ENCODE results near the gene FGFR1OP2.
"Not testable (repeated sequence)": the region's sequence is repeated elsewhere in the genome, so short reads cannot be mapped to it uniquely, and the experiment has no call there.

FGFR1OP2 gene

GRCh38 chr12:26937863-26938700 lies at the start of gene FGFR1OP2, which contains the start of gene INTS13:
FGFR1OP2 (plus strand) TSS chr12:26938470; CDS start chr12:26954159, 15,689 bp downstream.
INTS13 (minus strand) TSS chr12:26937981; CDS start chr12:26936803, 1,178 bp downstream.
- in situ Hi-C loops (cut with MboI; ENCODE audit: low sequenced_read_pairs) = no loop called here

- in situ Hi-C loops (cut with MboI; ENCODE audit: low sequenced_read_pairs) = no loop called here
Observed at GRCh38 chr12:26890784-26891183, 47.5 kb upstream of the FGFR1OP2 start.

GRCh38 chr12:26891704-26892103 lies 46.6 kb upstream of the FGFR1OP2 start:
- in situ Hi-C loops (cut with MboI; ENCODE audit: low sequenced_read_pairs) = no loop called here

- in situ Hi-C loops (cut with MboI; ENCODE audit: low sequenced_read_pairs) = no loop called here
Observed at GRCh38 chr12:26895672-26896071, 42.6 kb upstream of the FGFR1OP2 start.

DNA sequence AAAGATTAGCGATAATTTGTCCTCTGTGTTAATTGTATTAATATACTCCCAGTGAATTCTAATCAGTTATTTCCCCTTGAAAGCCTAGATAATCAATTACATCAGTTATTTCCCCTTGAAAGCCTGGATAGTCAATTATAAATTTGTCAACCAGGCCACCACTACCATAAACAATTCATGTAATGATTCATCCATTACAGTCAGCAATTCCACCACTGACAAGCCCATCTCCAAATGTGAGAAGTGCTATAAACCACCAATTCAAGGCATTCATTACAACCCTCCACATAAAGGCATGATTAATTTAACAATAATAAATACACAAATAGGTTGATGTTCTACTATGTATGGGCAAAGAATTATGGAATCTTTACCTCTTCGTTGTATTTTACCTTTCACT lies 41.4 kb upstream of the FGFR1OP2 start:
- in situ Hi-C loops (cut with MboI; ENCODE audit: low sequenced_read_pairs) = no loop called here

DNA sequence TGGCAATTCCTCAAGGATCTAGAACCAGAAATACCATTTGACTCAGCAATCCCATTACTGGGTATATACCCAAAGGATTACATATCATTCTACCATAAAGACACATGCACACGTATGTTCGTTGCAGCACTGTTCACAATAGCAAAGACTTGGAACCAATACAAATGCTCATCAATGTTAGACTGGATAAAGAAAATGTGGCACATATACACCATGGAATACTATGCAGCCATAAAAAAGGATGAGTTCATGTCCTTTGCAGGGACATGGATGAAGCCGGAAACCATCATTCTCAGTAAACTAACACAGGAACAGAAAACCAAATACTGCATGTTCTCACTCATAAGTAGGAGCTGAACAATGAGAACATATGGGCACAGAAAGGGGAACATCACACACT lies 34.9 kb upstream of the FGFR1OP2 start:
- in situ Hi-C loops (cut with MboI; ENCODE audit: low sequenced_read_pairs) = not testable (repeated sequence)

DNA sequence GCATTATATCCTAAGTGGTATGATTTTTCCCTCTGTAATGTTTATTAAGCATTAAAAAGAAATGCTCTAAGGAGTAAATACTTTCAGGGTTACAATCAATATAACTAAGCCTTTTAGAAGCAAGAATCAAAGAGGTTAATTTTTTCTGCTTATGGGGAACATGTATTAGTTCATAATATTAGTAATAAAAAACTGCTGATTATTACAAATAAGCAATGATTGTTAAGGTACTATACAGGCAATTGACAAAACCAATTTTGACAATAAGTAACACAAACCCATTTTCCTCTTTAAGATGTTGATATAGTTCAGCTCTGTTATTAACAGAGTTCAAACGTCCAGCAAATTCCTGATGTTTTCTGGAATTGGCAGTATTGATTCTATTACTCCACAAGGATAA lies 32.2 kb upstream of the FGFR1OP2 start:
- in situ Hi-C loops (cut with MboI; ENCODE audit: low sequenced_read_pairs) = no loop called here

- in situ Hi-C loops (cut with MboI; ENCODE audit: low sequenced_read_pairs) = no loop called here
Observed at GRCh38 chr12:26906704-26907103, 31.6 kb upstream of the FGFR1OP2 start.

GRCh38 chr12:26918321-26919215 lies 19.7 kb upstream of the FGFR1OP2 start:
- in situ Hi-C loops (cut with MboI; ENCODE audit: low sequenced_read_pairs) = no loop called here

DNA sequence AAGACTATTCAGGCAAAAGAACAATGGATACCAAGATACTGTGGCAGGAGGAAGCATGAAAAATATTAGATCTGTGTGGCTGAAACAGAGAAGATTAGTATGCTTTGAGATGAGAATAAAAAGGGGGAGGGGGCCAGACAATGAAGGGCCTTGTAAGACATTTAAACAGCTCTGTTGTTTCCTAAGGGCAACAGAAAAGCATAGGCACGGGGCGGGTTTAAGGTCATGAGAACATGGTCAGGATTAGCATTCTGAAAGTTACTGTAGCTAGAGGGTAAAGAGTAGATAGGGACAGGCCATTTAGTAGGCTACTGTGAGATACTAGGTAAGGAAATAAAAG lies 19.1 kb upstream of the FGFR1OP2 start:
- in situ Hi-C loops (cut with MboI; ENCODE audit: low sequenced_read_pairs) = no loop called here

DNA sequence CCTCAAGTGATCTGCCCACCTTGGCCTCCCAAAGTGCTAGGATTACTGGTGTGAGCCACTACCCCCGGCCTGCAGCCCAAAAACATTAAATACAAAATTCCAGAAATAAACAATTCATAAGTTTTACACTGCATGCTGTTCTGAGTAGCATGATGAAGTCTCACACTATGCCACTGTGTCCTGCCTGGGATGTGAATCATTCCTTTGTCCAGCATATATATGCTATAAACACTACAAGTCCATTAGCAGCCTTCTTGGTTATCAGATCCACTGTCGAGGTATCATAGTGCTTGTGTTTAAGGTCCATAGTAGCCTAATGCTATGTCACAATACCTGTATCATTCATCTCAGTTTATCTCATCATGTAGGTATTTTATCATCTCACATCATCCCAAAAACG lies 16.4 kb upstream of the FGFR1OP2 start:
- in situ Hi-C loops (cut with MboI; ENCODE audit: low sequenced_read_pairs) = no loop called here

DNA sequence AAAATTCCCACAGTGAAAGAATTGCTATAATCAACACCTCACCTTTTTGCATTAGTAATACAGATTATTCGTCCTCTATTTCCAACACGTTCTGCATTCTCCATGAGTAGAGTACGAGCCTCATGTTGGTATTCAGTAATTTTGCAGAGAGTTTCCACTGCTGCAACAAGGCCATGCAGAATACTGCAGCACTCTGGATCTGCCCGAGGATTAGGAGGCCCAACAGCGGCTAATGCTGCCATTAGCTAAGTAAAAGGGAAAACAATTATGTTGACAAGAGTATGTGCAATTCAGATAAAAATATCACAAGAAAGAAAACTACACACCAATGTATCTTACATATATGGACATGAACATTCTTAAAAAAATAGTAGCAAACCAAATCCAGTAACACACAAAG lies 9.6 kb upstream of the FGFR1OP2 start:
- in situ Hi-C loops (cut with MboI; ENCODE audit: low sequenced_read_pairs) = no loop called here

DNA sequence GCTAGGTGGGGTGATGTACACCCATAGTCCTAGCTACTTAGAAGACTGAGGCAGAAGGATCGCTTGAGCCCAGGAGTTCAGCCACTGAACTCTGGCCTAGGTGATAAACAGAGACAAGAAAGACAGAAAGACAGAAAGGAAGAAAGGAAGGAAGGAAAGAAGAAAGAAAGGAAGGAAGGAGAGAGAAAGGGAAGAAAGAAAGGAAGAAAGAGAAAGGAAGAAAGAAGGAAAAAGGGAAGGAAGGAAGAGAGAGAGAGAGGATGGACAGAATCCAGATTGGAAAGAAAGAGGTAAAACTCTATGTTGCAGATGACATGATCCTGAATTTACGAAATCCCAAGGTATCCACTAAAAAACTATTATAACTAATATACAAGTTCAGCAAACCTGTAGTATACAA lies 8.7 kb upstream of the FGFR1OP2 start:
- in situ Hi-C loops (cut with MboI; ENCODE audit: low sequenced_read_pairs) = no loop called here

DNA sequence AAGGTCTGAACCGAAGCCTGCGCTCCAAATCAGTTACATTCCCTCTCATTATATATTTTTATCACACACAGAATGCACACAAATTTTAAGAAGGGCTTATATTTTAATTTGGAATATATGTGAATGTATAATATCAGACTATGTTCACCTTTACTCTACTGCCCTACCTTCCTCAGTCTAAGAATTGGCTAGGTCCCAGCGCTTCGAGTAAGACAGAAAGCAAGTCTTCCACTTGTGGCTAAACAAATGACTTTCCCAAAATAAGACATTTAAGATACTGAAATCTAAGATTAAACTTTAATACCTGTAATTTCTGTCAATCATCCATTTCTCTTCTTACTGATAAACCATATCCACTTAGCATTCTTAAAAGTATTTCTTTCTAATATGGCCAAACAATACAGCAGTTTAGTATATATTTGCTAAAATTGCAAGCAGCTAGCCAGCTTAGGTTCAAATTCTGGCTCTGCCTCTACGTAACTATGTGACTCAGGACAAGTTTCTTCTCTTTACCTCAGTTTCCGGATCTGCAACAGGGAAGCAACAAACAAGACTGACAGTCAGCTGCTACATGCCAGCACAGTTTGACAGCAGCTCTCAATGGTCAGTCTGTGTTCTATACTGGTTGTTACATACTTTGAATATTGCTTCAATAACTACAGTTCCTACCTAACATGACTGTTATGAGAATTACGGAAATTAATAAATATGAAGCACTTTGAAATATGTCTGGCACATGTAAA lies 2.5 kb upstream of the FGFR1OP2 start:
- in situ Hi-C loops (cut with MboI; ENCODE audit: low sequenced_read_pairs) = no loop called here

DNA sequence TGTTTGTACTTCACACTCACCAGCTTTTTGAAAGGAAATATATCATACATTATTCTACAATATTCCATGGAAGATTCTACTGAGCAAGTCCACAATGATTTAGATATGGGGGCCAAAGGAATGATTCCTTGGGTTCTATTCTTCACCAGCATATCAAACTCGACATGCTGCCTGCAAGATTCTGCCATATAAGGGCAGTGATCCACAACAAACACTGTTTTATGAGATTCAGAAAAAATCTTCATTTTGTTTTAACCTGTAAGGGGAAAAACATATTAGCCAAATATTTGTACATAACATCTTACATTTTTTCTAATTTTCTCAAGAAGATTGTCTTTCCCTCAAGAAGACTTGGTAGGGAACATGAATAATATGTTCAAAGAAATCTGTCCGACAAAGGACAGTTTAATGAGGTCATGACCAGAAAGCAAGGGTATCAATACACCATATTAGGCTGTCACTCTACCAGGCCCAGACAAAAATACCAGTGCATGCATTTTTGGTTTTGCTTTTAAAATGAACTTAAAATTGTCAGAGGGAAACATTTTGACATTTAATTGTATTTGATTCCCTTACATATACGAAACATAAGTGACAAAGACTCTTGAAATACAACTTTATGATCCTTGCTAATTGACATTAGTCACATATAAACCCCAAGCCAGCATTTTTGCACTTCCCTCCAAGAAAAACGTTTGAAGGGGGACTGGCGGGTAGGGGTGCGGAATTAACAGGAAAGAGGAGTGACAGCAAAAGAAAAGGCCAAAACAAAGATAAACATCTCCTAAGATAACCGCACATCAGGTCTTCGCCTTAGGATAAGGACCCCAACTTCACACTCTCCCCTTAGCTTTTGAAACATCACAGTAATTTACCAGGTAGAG lies 1.5 kb upstream of the FGFR1OP2 start:
- in situ Hi-C loops (cut with MboI; ENCODE audit: low sequenced_read_pairs) = no loop called here

GRCh38 chr12:26937443-26937862 lies 817 bp upstream of the FGFR1OP2 start:
- in situ Hi-C loops (cut with MboI; ENCODE audit: low sequenced_read_pairs) = no loop called here

DNA sequence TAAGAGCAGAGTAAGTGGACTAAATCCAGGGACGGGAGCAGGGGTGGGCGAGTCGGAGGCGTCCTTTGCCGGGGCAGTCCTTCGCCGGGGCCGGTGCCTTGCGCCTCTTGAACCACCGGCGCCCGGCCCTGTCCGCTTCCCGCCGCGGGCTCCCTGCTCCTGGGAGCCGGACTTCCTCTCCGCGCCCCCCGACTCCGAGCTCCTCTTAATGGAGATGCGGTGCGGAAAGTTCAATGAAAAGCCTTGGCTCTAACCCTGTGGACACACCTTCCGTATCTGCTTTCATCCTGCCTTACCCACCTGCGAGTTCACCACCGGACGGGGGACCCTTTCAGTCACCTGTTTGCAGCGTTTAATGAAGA lies 412 bp downstream of the FGFR1OP2 start:
- in situ Hi-C loops (cut with MboI; ENCODE audit: low sequenced_read_pairs) = no loop called here

- in situ Hi-C loops (cut with MboI; ENCODE audit: low sequenced_read_pairs) = no loop called here
Observed at GRCh38 chr12:26939192-26939832, 1.0 kb downstream of the FGFR1OP2 start.

- in situ Hi-C loops (cut with MboI; ENCODE audit: low sequenced_read_pairs) = no loop called here
Observed at GRCh38 chr12:26939953-26940352, 1.7 kb downstream of the FGFR1OP2 start.
